Uterus (tissue), 2 donors: ENCODE measurements around the gene KRT15.

ENCODE experiments used
- CTCF ChIP-seq, 4 experiments: fragments of 200-600 bp in 2 of 4; fragments of 450-650 bp in 2 of 4; sonication (generic) in 2 of 4; IDR thresholded peaks; one replicate each; pipeline ENCODE4 v1.5.1; 2016 to 2019; ENCODE audit warnings: antibody characterized with exemption in 4 of 4, mild to moderate bottlenecking in 2 of 4, moderate library complexity in 1 of 4
- POLR2A ChIP-seq, 2 donors: fragments of 450-650 bp; IDR thresholded peaks; one replicate each; pipeline ENCODE4 v1.6.1; 2016; ENCODE audit warnings: antibody characterized with exemption in 2 of 2, mild to moderate bottlenecking in 1 of 2, moderate library complexity in 1 of 2

- TF ChIP-seq CTCF (IDR thresholded peaks at IDR 0.05) (no peak), POLR2A (IDR thresholded peaks at IDR 0.05) (no peak)
These were observed 54.9 kb downstream of the KRT15 start for GRCh38 chr17:41463746-41464145.
